NCI-H146 treated with DMSO at 0.1 percent for 48 hours (cell line): ENCODE measurements around the gene TNIP3.

Source experiments
- DNase-seq: peaks from one replicate; lab custom pipeline; 2025; ENCODE audit not compliant: unreplicated experiment; lab: John Stamatoyannopoulos, UW

TNIP3 gene

GRCh38 chr4:121140716-121141460 lies 23.2 kb downstream of the TNIP3 start:
- no peak for DNase-seq

GRCh38 chr4:121139533-121140222 lies 24.4 kb downstream of the TNIP3 start:
- no peak for DNase-seq

- no peak for DNase-seq
Observed at GRCh38 chr4:121138039-121138825, 25.9 kb downstream of the TNIP3 start.

GRCh38 chr4:121130326-121130660 lies 33.8 kb downstream of the TNIP3 start:
- DNase-seq = no peak

GRCh38 chr4:121129606-121130325 lies 34.4 kb downstream of the TNIP3 start:
- no peak for DNase-seq

GRCh38 chr4:121127100-121127499 lies 37.0 kb downstream of the TNIP3 start:
- DNase-seq = no peak

GRCh38 chr4:121126449-121127006 lies 37.6 kb downstream of the TNIP3 start:
- no peak for DNase-seq

- no peak for DNase-seq
Observed at GRCh38 chr4:121125498-121125885, 38.6 kb downstream of the TNIP3 start.

- DNase-seq = no peak
Observed at GRCh38 chr4:121122661-121123060, 41.5 kb downstream of the TNIP3 start.

GRCh38 chr4:121119715-121120114 lies 44.4 kb downstream of the TNIP3 start:
- DNase-seq = no peak

- DNase-seq = no peak
Observed at GRCh38 chr4:121118344-121118743, 45.8 kb downstream of the TNIP3 start.

- DNase-seq = no peak
Observed at GRCh38 chr4:121114756-121115155, 49.4 kb downstream of the TNIP3 start.

GRCh38 chr4:121112530-121112929 lies 51.6 kb downstream of the TNIP3 start:
- no peak for DNase-seq

- DNase-seq = no peak
Observed at GRCh38 chr4:121108557-121108956, 55.6 kb downstream of the TNIP3 start.

GRCh38 chr4:121107507-121107906 lies 56.6 kb downstream of the TNIP3 start:
- no peak for DNase-seq

- DNase-seq = no peak
Observed at GRCh38 chr4:121100093-121100775, 63.9 kb downstream of the TNIP3 start.

GRCh38 chr4:121098266-121098665 lies 65.9 kb downstream of the TNIP3 start:
- DNase-seq = no peak

- no peak for DNase-seq
Observed at GRCh38 chr4:121096629-121097028, 67.5 kb downstream of the TNIP3 start.

- no peak for DNase-seq
Observed at GRCh38 chr4:121096191-121096590, 67.9 kb downstream of the TNIP3 start.

GRCh38 chr4:121094297-121094966 lies 69.7 kb downstream of the TNIP3 start:
- DNase-seq = no peak
